Esophagus squamous epithelium (tissue), 5 donors: ENCODE measurements around the gene SNF8. TPM values are rescaled to one million over a fixed set of nuclear protein-coding genes. Genes with fewer than 3 reads are reported as not detected.

Experiments
- DNase-seq: peaks from one replicate; lab custom pipeline; 2025; lab: John Stamatoyannopoulos, UW
- H3K27ac ChIP-seq, 4 donors: fragments of 200-600 bp; sonication (generic); one replicate each; pipeline ENCODE4 v1.5.1; 2016 to 2019; ENCODE audit warnings: mild to moderate bottlenecking in 1 of 4
- H3K27me3 ChIP-seq, 4 donors: fragments of 200-600 bp; sonication (generic); 1 replicate in 3 of 4; 2 replicates in 1 of 4; pipeline versions ENCODE4 v1.5.1 to v1.6.0; 2017 to 2021; ENCODE audit warnings: antibody characterized with exemption in 1 of 4
- H3K36me3 ChIP-seq, 3 donors: fragments of 200-600 bp; sonication (generic); one replicate each; pipeline ENCODE4 v1.5.1; 2016 to 2019
- H3K4me1 ChIP-seq, 3 donors: fragments of 200-600 bp; sonication (generic); one replicate each; pipeline ENCODE4 v1.5.1; 2017 to 2019
- H3K4me3 ChIP-seq, 4 donors: fragments of 200-600 bp; sonication (generic); 1 replicate in 3 of 4; 2 replicates in 1 of 4; pipeline ENCODE4 v1.5.1; 2016 to 2019; ENCODE audit warnings: mild to moderate bottlenecking in 2 of 4, moderate library complexity in 1 of 4
- H3K9me3 ChIP-seq, 3 donors: fragments of 200-600 bp; sonication (generic); one replicate each; pipeline ENCODE4 v1.5.1; 2016 to 2019
- POLR2A ChIP-seq, 4 donors: fragments of 450-650 bp; IDR thresholded peaks; one replicate each; pipeline ENCODE4 v1.6.1; 2017; ENCODE audit warnings: antibody characterized with exemption in 4 of 4, mild to moderate bottlenecking in 4 of 4, moderate library complexity in 3 of 4
- WGBS, 2 donors: methylation state at CpG; one replicate each; pipeline ENCODE4 v1.1.5; 2018; 5-methylcytosine and 5-hydroxymethylcytosine counted together
- intact Hi-C: fragments of 100-400 bp; cut with DNase I; formaldehyde crosslinking; loops from one replicate; pipeline ENCODE4 v1.15.0; 2022
- total RNA-seq, 4 donors: library from RNA; depleted of rRNA; stranded (reverse); fragments of >200 nt; gene quantifications; one replicate each; pipeline ENCODE4 v1.1.0, GENCODE V29; 2016
- TF ChIP-seq, protein P1 (sequence below), 6 experiments: fragments of 450-650 bp in 4 of 6; fragments of 200-600 bp in 2 of 6; sonication (generic) in 2 of 6; IDR thresholded peaks; one replicate each; pipeline ENCODE4 v1.5.1; 2016 to 2019; ENCODE audit warnings: antibody characterized with exemption in 6 of 6, mild to moderate bottlenecking in 4 of 6, moderate library complexity in 4 of 6
- donor health status: DM: yes; HTN: yes; CAD: no.

The SNF8 gene
- total RNA-seq, 4 donors from 2014 or later = 39.0 to 64.7 (median 60.4) TPM

DNA sequence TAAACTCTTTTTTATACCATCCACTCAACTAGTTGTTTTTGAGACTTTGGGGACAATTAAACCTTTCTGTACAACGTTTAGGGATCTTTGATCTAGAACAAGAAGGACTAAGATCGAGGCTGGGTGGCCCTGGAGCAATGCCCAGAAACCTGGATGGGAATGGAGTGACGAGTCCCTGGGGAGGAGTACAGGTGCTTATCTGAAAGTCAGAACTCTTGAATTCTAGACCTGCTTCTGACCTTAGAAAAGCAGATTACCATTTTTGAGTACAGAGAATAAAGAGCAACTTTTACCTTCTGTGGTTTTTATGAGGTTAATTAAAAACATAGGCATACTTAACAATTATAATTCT, 18.7 kb downstream of the SNF8 start:
- H3K4me3 ChIP-seq = no peak overlapping the region
- H3K4me1 ChIP-seq = peaks cover 0 to 12% (median 0%) of the 10 kb centered on the region in 3 donors
- no peak for DNase-seq
- H3K27ac ChIP-seq = no peak overlapping the region
- TF ChIP-seq, protein P1, sequence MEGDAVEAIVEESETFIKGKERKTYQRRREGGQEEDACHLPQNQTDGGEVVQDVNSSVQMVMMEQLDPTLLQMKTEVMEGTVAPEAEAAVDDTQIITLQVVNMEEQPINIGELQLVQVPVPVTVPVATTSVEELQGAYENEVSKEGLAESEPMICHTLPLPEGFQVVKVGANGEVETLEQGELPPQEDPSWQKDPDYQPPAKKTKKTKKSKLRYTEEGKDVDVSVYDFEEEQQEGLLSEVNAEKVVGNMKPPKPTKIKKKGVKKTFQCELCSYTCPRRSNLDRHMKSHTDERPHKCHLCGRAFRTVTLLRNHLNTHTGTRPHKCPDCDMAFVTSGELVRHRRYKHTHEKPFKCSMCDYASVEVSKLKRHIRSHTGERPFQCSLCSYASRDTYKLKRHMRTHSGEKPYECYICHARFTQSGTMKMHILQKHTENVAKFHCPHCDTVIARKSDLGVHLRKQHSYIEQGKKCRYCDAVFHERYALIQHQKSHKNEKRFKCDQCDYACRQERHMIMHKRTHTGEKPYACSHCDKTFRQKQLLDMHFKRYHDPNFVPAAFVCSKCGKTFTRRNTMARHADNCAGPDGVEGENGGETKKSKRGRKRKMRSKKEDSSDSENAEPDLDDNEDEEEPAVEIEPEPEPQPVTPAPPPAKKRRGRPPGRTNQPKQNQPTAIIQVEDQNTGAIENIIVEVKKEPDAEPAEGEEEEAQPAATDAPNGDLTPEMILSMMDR (IDR thresholded peaks at IDR 0.05) = no peak
- TF ChIP-seq POLR2A (IDR thresholded peaks at IDR 0.05) = no peak
- intact Hi-C loops = no loop called here
- WGBS, 2 donors = 41 to 47% methylated on average over 3 of the region's 3 CpGs
- peaks cover 22 to 100% (median 63%) of the 10 kb centered on the region in 3 donors for H3K36me3 ChIP-seq
- no peaks in the 10 kb centered on the region for H3K9me3 ChIP-seq
- no peaks in the 10 kb centered on the region for H3K27me3 ChIP-seq

DNA sequence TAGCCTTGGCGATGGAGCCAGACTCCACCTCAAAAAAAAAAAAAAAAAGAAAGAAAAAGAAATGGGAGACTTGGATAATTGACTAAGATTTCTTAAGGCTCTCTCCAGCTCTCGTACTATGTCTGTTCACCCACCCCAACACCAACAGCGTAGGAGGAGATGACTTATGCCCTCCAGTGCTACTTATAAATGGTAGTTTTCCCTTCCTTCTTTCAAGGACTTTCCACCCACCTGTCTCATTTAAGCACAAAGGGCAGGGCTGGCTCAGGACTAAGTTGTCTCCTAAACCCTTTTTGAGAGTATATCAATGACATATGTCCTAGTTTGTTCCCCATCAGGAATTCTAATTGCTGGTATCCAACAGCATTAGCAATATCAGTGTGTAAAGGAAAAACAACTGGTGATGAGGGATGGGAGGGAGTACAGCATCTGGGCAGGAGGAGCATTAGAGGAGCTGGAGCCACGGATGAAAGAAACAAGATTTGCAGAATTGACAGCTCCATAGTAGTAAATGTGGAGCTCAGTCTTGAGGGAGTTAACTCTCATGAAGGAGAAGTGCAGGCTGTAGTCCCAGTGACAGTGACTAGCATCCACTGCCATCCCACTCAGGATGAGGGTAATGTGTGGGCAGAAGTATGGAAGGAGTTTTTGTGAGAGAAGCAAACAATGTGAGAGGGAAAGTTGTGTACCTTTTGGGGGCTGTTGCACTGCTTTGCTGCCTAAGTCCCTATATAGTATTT, 19.2 kb downstream of the SNF8 start:
- DNase-seq = no peak
- peaks cover 27 to 100% (median 69%) of the 10 kb centered on the region in 3 donors for H3K36me3 ChIP-seq
- no peaks in the 10 kb centered on the region for H3K27me3 ChIP-seq
- no peak overlapping the region for H3K27ac ChIP-seq
- no peaks in the 10 kb centered on the region for H3K9me3 ChIP-seq
- intact Hi-C loops = no loop called here
- peaks cover 0 to 12% (median 0%) of the 10 kb centered on the region in 3 donors for H3K4me1 ChIP-seq
- WGBS, 2 donors = 74 to 82% methylated on average over 4 of the region's 4 CpGs
- TF ChIP-seq, protein P1 (IDR thresholded peaks at IDR 0.05) = no peak
- no peak for TF ChIP-seq POLR2A (IDR thresholded peaks at IDR 0.05)
- no peak overlapping the region for H3K4me3 ChIP-seq

DNA sequence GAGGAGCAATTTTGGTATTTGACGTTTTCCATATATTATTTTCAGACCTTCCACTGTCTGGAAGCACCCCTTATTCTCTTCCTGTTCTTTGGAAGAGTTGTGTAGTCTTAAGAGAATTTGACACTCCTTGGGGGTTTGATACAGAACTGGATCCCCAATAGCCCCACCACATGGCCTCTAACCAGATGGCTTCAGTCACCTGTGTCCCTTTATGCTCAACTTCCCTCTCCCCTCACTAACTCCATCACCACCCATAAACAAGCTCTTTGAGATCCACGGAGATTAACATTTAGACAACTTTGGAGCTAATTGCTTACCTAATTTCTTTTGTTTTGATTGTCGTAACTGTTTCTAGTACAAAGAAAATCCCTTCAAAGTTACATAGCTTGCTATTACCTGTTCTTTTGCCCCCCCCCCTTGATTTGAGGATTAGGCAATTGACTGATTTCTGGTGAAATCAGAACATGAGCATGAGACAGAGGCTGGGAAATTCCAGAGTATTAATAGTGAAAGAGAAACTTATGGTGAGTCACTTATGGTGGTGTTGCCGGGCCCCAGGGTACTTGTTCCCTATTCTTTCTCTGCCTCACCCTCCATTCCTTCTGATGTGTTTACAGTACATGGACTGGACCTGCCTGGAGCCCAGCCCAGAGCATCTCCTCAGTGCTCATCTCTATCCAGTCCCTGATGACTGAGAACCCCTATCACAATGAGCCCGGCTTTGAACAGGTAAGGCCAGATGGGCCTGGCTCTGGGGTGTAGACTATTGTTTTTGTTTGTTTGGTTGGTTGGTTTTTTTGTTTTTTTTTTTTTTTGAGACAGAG, 29.0 kb downstream of the SNF8 start:
- no peak for DNase-seq
- intact Hi-C loops = no loop called here
- WGBS, 2 donors = 22 to 38% methylated on average over 5 of the region's 5 CpGs
- peak overlapping the region; percentile 48 to 83 (median 80) for H3K27ac ChIP-seq
- peak overlapping the region in 1 of 4 donors; percentile 28 for H3K4me3 ChIP-seq
- peaks cover 11 to 58% (median 33%) of the 10 kb centered on the region in 3 donors for H3K4me1 ChIP-seq
- no peaks in the 10 kb centered on the region for H3K27me3 ChIP-seq
- no peaks in the 10 kb centered on the region for H3K9me3 ChIP-seq
- TF ChIP-seq, protein P1 (IDR thresholded peaks at IDR 0.05) = no peak
- TF ChIP-seq POLR2A (IDR thresholded peaks at IDR 0.05) = no peak
- peaks cover 18 to 88% (median 38%) of the 10 kb centered on the region in 3 donors for H3K36me3 ChIP-seq

DNA sequence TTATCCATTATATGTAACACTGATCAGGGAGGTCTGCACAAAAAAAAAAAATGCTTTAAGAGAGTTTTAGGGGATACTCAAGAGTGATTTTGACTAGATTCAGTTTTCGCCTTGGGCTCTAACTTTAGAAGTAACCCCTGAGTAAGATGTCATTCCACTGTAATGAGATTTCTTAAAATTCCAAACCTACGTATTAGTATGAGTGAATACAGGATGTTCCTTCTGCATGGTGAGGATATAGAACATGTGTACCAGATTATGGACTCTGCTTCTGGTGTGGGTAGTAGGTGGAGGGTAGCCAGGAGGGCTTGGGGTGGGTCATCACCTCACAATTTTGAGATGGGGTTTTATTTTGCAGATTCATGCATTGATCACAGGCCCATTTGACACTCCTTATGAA, 32.2 kb downstream of the SNF8 start:
- Histone ChIP-seq H3K9me3 (no peaks in the 10 kb centered on the region), H3K27me3 (no peaks in the 10 kb centered on the region), H3K4me1 (peaks cover 26 to 82% (median 51%) of the 10 kb centered on the region in 3 donors), H3K27ac (no peak overlapping the region), H3K4me3 (no peak overlapping the region), H3K36me3 (peaks cover 0 to 58% (median 9%) of the 10 kb centered on the region in 3 donors)
- WGBS, 2 donors = 87 to 92% methylated on average over 2 of the region's 2 CpGs
- no peak for DNase-seq
- TF ChIP-seq, protein P1 (IDR thresholded peaks at IDR 0.05) = no peak
- TF ChIP-seq POLR2A (IDR thresholded peaks at IDR 0.05) = no peak
- intact Hi-C loops = no loop called here

DNA sequence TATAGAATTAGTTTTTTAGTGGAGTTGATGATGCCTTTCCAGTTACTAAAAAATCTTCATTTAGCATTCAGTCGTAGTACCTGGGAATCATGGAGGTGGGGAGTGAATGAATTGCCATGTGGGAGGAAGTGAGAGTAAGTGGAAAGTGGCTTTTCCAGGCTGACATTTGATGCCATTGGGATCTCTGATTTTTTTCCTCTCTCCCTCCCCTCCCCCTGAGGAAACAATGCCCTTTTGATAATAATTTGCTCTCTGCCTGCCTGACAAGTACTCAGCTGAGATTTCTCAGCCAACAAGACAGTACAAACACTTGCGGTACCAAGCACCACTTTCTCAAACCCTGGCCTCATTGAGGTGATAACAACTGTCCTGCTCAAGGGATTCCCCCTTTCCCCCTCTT, 34.3 kb downstream of the SNF8 start:
- no peak for DNase-seq
- WGBS, 2 donors = 44 to 74% methylated on average over 2 of the region's 2 CpGs
- Histone ChIP-seq H3K27me3 (no peaks in the 10 kb centered on the region), H3K36me3 (peaks cover 0 to 43% (median 0%) of the 10 kb centered on the region in 3 donors), H3K4me3 (no peak overlapping the region), H3K4me1 (peaks cover 24 to 73% (median 45%) of the 10 kb centered on the region in 3 donors), H3K27ac (peak overlapping the region in 1 of 4 donors; percentile 38), H3K9me3 (no peaks in the 10 kb centered on the region)
- TF ChIP-seq POLR2A (IDR thresholded peaks at IDR 0.05) = no peak
- TF ChIP-seq, protein P1 (IDR thresholded peaks at IDR 0.05) = no peak
- intact Hi-C loops = no loop called here
